NCI-H1694 (cell line): Measurements from ENCODE around the gene HERC4.
A peak's percentile ranks its signal among the peaks of the same experiment; 100 is the strongest.

Experiments used
- DNase-seq: peaks from one replicate; lab custom pipeline; 2025; lab: John Stamatoyannopoulos, UW

The HERC4 gene, protein sequence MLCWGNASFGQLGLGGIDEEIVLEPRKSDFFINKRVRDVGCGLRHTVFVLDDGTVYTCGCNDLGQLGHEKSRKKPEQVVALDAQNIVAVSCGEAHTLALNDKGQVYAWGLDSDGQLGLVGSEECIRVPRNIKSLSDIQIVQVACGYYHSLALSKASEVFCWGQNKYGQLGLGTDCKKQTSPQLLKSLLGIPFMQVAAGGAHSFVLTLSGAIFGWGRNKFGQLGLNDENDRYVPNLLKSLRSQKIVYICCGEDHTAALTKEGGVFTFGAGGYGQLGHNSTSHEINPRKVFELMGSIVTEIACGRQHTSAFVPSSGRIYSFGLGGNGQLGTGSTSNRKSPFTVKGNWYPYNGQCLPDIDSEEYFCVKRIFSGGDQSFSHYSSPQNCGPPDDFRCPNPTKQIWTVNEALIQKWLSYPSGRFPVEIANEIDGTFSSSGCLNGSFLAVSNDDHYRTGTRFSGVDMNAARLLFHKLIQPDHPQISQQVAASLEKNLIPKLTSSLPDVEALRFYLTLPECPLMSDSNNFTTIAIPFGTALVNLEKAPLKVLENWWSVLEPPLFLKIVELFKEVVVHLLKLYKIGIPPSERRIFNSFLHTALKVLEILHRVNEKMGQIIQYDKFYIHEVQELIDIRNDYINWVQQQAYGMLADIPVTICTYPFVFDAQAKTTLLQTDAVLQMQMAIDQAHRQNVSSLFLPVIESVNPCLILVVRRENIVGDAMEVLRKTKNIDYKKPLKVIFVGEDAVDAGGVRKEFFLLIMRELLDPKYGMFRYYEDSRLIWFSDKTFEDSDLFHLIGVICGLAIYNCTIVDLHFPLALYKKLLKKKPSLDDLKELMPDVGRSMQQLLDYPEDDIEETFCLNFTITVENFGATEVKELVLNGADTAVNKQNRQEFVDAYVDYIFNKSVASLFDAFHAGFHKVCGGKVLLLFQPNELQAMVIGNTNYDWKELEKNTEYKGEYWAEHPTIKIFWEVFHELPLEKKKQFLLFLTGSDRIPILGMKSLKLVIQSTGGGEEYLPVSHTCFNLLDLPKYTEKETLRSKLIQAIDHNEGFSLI

DNA sequence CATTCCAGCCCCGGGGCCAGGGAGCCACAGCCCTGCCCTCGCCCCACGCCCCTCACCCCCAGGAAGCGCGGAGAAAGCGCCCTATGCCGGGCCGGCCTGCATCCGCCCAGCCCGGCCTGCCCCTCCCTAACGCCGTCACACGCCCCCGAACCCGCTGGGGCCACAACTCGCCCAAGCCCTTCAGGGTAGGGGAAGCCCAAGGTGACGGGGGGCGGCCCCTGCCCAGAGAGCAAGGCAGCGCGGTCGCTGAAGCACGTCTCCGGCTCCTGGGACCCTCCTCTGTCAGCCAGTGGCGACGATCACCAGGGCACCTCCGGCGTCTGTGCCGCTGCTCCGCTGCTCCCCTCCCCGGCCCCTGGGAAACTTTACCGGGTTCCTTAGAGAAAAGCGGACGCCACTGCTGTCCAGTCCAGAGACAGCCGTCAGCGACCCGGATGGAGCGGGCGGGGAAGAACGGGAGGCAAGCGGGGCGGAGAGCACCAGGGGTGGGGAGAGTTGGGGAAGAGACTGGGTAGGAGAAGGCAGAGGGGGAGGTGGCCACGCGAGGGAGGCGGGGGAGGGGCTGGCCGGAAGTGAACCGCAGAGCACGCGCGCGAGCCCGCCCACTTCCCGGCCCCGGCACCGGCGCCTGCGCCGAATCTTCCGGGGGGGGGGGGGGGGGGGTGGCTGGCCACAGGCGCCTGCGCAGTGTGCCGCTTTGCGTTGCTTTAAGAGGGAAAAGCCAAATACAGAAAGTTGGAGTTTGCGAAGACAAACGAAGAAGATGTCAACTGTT, at the start of gene HERC4:
Gene HERC4 (minus strand): TSS at position 509 of the 775 bp plus-strand sequence. CDS start 2,175 bp downstream, outside the sequence.
- peak; percentile 79 for DNase-seq

DNA sequence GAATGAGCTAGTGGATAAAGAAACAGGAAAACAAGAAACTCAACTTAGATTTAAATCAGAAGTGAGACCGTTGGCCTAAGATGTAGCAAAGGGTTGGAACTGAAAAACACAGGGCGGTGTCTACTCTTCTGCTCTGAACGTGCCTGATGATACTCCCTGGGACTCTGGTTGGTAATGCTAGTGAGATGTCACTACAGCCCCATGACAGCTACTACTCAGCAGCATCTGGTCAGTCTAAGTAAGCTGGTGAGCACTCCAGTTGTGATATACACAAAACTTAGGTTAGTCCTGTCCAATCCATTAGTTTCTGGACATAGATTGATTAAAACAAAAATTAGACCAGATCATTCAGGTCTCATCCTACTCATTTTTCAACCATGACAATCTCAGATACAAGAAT, 49.6 kb upstream of the HERC4 start:
- no peak for DNase-seq

DNA sequence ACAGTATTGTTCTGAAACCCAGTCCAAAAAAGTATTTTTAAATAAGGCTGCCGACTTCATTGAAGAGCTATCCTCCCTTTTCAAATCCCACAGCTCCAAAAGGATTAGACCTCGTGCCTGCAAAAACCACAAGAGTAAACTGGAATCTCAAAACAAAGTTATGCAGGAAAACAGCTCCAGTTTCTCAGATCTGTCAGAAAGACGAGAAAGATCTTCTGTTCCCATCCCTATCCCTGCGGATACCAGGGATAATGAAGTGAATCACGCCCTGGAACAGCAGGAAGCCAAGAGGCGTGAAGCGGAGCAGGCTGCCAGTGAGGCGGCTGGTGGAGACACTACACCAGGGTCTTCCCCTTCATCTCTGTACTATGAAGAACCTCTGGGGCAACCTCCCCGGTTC, 46.8 kb upstream of the HERC4 start:
- no peak for DNase-seq

DNA sequence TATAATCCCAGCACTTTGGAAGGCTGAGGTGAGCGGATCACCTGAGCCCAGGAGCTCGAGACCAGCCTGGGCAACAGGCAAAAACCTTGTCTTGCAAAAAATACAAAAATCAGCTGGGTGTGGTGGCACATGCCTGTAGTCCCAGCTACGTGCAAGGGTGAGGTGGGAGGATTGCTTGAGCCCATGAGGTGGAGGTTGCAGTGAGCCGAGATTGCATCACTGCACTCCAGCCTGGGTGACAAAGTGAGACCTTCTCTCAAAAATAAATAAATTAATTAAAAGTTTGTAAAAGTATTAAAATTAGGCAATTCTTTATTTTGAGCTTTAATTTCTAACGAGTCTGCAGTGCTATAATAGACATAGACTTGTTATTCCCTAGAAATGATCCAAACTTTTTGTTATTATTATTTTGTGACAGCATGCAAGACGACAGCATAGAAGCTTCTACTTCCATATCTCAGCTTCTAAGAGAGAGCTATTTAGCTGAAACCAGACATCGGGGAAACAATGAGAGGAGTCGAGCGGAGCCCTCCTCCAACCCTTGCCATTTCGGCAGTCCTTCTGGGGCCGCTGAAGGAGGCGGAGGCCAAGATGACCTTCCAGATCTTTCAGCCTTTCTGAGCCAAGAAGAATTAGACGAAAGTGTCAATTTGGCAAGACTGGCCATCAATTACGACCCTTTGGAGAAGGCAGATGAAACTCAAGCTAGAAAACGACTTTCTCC, 46.1 kb upstream of the HERC4 start:
- no peak for DNase-seq

DNA sequence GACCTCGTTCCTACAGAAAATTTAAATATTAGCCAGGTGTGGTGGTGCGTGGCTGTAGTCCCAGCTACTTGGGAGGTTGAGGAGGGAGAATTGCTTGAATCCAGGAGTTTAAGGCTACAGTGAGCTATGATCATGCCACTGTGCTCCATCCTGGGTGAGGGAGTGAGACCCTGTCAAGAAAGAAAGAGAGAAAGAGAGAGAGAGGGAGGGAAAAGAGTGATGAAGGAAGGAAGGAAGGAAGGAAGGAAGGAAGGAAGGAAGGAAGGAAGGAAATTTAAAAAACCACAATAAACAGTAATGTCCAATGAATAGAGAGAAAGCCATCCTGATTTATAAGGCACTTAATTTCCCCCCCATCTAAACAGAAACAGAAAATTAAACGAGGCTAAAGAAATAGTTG, 43.6 kb upstream of the HERC4 start:
- no peak for DNase-seq

DNA sequence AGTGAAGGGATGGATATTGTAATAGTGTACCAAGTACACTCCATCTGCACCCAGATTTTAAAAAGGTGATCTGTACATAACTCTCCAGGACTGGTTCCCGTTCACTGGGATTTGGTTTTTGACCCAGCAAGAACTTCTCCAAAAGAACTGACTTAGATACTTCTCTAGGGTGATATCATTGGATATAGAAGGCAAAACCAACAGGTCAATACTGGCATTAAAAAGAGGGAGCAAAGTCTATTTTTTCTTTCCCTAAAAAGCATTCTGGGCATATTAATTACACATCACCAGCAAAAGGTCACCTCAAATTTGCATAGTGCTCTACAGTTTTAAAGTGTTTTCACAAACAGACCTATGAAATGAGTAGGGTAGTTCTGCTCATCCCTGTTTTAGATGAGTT, 37.8 kb upstream of the HERC4 start:
- no peak for DNase-seq

DNA sequence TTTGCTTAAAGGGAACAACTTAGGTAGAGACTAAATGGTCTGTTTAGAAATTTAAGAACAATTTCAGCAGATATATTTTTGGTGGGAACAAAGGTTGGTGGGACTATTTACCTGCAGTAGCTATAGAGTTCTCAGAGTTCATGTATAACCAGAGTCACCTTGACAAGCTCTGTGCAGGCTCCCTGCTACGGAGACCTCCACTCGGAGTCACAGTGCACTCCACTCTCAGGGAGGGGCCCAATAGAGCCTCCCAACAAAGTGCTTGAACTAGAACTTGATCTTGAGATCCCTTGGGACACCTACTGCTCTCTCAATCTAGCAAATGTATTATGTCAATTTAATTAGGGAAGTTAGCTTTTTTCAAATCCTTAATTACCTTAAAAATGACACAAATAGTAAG, 36.5 kb upstream of the HERC4 start:
- no peak for DNase-seq

DNA sequence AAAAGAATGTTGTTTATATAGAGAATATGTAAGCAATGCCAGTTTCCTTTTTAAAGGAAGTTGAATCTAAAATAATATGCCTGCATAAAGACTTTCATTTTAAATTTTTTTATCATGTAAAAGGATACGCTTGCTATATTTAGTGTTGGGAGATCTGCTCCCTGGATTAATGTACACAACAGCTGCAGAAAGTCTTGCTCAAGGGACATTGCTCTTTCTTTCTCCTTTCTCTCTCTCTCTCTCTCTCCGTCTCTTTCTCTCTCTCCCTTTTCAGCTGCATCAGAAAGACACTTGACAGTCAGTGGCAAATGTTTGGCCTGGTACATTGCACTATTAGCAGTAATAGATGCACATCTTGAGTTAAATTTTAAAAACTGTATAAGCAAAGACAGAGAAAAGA, 34.9 kb upstream of the HERC4 start:
- DNase-seq = no peak

DNA sequence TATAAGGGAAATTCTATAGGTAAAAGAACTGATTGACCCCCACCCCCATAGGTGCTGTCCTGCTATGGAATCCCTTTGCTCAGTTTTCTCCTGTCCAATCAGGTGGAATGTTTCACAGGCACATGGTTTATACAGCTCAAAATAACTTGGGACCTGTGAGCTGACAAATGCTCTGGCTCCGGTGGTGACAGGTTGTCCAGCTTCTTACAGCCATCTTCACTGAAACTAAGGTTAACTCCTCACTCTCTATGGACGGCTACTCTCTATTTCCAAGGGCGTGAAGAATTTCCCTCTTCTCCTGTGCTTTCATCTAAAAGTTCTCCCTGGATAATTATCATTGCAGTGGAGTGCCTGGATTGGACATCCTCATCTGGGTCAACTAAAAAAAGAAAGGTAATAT, 34.2 kb upstream of the HERC4 start, which contains the start of gene MYPN:
Gene MYPN (plus strand): TSS at position 158 of the 400 bp plus-strand sequence. CDS start 11,951 bp downstream, outside the sequence.
- DNase-seq = no peak

DNA sequence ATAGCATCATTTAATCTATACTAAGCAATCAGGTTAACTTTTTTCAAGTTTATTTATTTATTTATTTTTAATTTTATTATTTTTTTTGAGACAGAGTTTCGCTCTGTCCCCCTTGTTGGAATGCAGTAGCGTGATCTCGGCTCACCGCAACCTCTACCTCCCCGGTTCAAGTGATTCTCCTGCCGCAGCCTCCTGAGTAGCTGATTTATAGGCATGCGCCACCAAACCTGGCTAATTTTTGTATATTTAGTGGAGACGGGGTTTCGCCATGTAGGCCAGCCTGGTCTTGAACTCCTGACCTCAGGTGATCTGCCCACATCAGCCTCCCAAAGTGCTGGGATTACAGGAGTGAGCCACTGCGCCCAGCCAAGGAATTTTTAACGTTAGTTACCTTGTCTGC, 33.6 kb upstream of the HERC4 start:
- no peak for DNase-seq

DNA sequence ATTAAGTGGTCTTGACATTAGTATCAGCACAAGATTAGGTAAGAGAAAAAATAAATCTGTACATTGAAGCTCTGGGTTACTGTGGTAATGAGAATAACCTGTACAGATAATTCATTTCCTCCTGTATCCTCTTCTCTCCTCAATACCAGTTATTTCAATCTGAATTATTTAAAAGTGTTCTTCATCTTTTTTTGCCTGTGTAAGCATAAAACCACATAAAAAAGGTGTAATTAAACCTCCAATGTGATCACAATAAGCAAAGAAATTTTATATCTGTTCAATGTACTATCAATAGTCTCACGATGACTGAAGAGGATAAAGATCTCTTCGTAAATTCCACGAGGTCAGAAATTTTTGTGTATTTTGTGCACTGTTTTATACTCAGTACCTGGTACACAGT, 33.0 kb upstream of the HERC4 start:
- no peak for DNase-seq

DNA sequence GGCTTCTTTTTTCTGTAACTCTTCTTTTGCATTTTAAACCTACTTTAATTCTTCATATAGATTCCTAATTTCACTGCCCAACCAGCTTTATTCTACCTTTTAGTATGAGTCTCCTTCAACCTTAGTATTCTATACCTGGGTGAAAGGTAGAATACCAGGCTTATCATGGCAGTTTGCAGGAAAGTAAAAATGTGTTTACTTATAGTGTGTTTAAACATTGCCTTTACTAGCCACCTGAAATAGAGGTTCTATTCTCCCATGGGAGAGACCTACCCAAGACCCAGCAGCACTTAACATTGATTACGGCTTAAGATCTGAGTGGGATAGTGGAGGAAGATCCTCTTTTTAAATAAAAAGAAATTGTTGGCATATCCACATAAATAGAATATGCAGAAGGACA, 32.6 kb upstream of the HERC4 start:
- DNase-seq = no peak

DNA sequence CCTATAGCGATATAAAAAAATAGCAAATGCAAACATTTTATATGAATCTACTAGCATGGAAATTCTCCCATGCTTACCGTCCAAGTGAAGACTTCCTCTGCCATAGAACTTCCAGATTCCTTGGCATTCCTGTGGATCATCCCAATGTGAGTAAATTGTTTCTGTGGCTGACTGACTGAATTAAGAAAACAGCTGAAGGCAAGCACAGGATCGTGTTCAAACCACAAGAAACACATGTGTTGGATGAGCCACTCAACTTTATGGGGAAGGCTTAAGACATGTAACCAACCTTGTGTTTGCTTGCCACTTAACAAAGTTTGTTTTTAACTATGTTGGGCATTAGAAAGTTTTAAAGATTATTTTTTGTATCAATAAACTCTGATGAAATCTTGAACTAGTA, 31.6 kb upstream of the HERC4 start:
- no peak for DNase-seq

DNA sequence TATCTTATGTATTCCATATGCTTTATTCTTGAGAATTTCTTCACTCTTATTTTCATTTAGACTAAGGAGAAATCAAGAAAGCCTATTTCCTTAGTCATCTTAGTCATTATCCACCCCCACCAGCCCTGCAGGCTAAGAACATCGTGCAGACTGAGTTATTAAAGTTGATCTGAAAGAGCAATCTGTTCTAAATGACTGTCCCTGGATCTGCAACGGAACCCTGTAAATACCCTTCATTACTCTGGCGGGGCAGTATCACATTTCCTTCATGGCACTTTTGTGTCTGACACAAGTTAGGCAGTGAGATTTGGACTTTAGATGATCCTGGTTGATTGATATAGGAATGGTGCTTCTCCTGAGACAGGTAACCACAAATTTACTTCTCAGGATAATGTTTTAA, 30.7 kb upstream of the HERC4 start:
- DNase-seq = no peak

DNA sequence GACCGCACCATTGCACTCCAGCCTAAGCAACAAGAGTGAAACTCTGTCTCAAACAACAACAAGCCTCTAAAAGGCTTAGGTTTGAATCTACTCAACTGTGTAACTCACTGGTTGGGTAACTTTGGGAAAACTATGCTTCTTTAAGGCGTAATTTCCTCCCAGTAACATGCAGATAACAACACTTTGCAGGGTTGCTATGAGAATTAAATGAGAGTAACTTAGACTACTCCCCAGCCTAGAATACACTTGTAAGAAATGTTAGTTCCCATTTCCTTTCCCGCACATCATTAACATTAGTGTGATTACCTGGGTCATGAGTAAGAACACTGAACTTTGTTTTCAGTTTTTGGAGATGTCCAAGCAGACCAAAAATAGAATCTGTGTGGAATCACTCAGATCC, 28.8 kb upstream of the HERC4 start:
- DNase-seq = no peak

DNA sequence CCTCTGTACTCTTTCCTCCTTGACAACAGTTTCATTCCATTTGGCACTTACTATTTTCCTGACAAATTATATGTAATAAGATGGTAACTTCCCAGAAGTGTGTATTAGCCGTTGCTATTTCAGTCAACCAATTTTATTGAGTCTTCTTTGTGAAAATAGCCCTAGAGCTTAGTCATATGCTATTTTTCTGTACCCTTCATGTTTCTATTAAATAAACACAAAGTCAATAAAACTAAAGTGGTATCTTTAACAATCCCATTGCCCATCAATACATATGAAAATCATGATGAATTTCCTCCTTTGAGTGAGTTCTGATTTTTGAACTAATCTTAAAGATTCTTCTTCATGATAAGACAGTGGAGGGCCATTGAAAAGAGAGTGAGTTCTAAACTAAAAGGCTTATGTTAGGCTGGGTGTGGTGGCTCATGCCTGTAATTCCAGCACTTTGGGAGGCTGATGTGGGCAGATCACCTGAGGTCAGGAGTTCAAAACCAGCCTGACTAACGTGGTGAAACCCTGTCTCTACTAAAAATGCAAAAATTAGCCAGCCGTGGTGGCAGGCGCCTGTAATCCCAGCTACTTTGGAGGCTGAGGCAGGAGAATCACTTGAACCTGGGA, 28.3 kb upstream of the HERC4 start:
- DNase-seq = no peak

DNA sequence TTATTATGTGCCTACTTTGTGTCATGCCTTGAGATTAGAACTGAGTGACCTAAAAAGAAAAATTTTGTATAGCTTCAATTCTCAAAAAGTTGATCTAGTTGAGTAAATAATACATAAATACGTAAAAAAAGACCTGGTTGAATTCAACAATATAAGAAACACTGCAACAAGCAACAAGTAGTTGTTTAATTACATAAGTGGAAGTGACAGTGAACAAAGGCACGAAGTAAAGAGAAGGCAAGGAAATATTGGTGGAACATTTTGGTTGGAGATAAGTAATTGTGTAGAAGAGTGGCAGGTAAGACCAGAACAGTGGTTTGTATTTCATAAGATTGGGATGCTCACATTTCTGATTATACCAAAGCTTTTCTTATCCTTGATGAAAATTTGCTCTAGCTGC, 26.0 kb upstream of the HERC4 start:
- DNase-seq = no peak

DNA sequence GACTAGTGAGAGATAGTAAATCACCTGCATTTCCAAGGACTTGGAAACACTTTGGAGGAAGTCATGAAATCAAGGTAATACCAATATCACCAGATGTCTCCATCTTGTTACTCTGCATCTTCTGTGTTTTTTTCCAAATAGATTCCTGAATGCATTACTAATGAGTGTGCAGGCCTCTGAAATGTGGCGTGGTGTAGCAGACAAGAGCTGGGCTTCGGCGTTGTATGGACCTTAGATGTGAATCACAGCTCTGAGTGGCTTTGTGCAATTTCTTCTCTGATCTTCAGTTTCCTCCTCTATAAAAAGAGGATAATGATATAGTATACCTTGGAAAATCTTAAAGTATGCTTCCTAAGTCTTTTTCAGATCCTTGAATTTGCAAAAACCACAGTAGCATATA, 24.7 kb upstream of the HERC4 start:
- no peak for DNase-seq

DNA sequence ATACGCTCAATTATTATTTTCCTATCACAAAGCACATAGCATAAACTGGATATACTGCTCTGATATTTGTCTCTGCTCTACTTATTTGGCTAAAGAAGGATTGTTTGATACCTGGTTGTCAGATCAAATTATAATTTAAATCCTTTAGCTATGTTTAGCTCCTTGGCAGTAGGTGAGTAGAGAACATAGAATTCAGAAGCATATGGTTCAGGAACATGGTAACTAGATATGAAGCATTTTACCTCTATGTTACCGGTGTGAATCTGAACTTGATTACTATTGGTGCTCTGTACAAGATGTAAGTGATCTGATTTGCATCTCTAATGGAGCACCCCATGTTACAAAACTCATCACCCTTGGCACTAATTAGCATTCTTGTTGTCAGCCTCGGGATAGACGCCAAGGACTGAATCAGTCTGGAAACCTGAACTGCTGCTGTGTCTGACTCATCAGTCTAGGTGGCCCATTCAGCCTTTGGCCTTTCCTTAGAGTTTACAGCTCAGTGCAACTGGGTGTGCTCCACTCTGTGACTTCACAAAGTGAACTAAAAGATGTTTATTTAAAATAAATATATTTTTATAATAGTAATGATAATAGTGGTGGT, 21.9 kb upstream of the HERC4 start:
- peak; percentile 4 for DNase-seq

DNA sequence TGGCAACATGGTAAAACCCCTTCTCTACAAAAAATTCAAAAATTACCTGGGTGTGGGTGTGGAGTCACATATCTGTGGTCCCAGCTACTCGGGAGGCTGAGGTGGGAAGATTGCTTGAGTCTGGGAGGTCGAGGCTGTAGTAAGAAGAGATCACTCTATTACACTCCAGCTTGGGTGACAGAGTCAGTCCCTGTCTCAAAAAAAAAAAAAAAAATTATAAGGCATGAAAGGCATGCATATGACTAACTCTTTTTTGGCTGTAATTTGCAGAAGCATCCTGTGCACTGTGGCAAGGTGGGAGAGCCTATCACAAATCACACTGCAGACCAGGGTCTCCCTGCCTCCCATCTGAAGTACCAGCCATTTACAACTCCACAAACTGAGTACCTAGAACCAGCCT, 20.1 kb upstream of the HERC4 start:
- DNase-seq = no peak
